RKO (cell line): Measurements from ENCODE around the gene SGMS1.

ENCODE experiments used
- DNase-seq: peaks from one replicate; pipeline ENCODE4 v3.0.0-alpha.2; 2016; ENCODE audit warnings: low spot score

The SGMS1 gene

GRCh38 chr10:50421026-50421719, 202.6 kb downstream of the SGMS1 start:
- peak; percentile 50 for DNase-seq

GRCh38 chr10:50420196-50420595, 203.6 kb downstream of the SGMS1 start:
- DNase-seq: peak; percentile 12

GRCh38 chr10:50419756-50420155, 204.0 kb downstream of the SGMS1 start:
- no peak for DNase-seq

- no peak for DNase-seq
Measured at GRCh38 chr10:50419091-50419490, 204.7 kb downstream of the SGMS1 start.

GRCh38 chr10:50417886-50418830, 205.6 kb downstream of the SGMS1 start:
- peak; percentile 93 for DNase-seq

- DNase-seq: peak; percentile 15
Measured at GRCh38 chr10:50417486-50417885, 206.3 kb downstream of the SGMS1 start.

- no peak for DNase-seq
Measured at GRCh38 chr10:50416881-50417280, 206.9 kb downstream of the SGMS1 start.

GRCh38 chr10:50416181-50416824, 207.5 kb downstream of the SGMS1 start:
- no peak for DNase-seq

- no peak for DNase-seq
Measured at GRCh38 chr10:50415292-50415691, 208.5 kb downstream of the SGMS1 start.

- DNase-seq: no peak
Measured at GRCh38 chr10:50410066-50410811, 213.5 kb downstream of the SGMS1 start.

GRCh38 chr10:50407076-50407801, 216.5 kb downstream of the SGMS1 start:
- no peak for DNase-seq

GRCh38 chr10:50406457-50407070, 217.2 kb downstream of the SGMS1 start:
- no peak for DNase-seq

GRCh38 chr10:50405723-50406122, 218.0 kb downstream of the SGMS1 start:
- DNase-seq: no peak

- no peak for DNase-seq
Measured at GRCh38 chr10:50404021-50404773, 219.6 kb downstream of the SGMS1 start.

GRCh38 chr10:50403074-50403473, 220.7 kb downstream of the SGMS1 start:
- no peak for DNase-seq

GRCh38 chr10:50402466-50402865, 221.3 kb downstream of the SGMS1 start:
- no peak for DNase-seq

- no peak for DNase-seq
Measured at GRCh38 chr10:50400694-50401093, 223.1 kb downstream of the SGMS1 start.

GRCh38 chr10:50398823-50399222, 224.9 kb downstream of the SGMS1 start:
- DNase-seq: no peak

GRCh38 chr10:50398381-50398780, 225.4 kb downstream of the SGMS1 start:
- no peak for DNase-seq
